ENCODE data around the gene PDE9A.

- TF ChIP-seq POLR2A (IDR thresholded peaks at IDR 0.05) = no peak
- TF ChIP-seq, protein P1, sequence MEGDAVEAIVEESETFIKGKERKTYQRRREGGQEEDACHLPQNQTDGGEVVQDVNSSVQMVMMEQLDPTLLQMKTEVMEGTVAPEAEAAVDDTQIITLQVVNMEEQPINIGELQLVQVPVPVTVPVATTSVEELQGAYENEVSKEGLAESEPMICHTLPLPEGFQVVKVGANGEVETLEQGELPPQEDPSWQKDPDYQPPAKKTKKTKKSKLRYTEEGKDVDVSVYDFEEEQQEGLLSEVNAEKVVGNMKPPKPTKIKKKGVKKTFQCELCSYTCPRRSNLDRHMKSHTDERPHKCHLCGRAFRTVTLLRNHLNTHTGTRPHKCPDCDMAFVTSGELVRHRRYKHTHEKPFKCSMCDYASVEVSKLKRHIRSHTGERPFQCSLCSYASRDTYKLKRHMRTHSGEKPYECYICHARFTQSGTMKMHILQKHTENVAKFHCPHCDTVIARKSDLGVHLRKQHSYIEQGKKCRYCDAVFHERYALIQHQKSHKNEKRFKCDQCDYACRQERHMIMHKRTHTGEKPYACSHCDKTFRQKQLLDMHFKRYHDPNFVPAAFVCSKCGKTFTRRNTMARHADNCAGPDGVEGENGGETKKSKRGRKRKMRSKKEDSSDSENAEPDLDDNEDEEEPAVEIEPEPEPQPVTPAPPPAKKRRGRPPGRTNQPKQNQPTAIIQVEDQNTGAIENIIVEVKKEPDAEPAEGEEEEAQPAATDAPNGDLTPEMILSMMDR (IDR thresholded peaks at IDR 0.05 in 8 of 11, conservative IDR thresholded peaks at IDR 0.05 in 3 of 11) = no peak
Observed at GRCh38 chr21:42733874-42734273, 80.5 kb downstream of the PDE9A start.

All from spleen (tissue), 7 donors.